Measurements from ENCODE around the gene DLG2. TPM values are rescaled to one million over a fixed set of nuclear protein-coding genes. Genes with fewer than 3 reads are reported as not detected.

DLG2 gene
- total and polyA plus RNA-seq, 9 of the 15 experiments (the other 6 are each of a cell fraction or from before 2014, with no cell fraction given) = 0.52 to 1.6 (median 0.95) TPM

GRCh38 chr11:84355911-84356310 is 1271.2 kb downstream of the DLG2 start:
- Histone ChIP-seq H2AFZ (ENCODE audit: low read depth, low read length) (no peak overlapping the region), H3K9me3 (replicated peaks; ENCODE audit: control insufficient read depth, insufficient read depth, low read depth, low read length) (no peaks in the 10 kb centered on the region), H3K4me2 (ENCODE audit: insufficient read depth, low read length) (no peak overlapping the region), H3K4me3 (no peak overlapping the region), H3K27me3 (ENCODE audit: control insufficient read depth in 2 of 2, insufficient read depth in 2 of 2, low read length in 2 of 2) (no peaks in the 10 kb centered on the region), H3K79me2 (ENCODE audit: control insufficient read depth, insufficient read depth, low read length) (no peaks in the 10 kb centered on the region), H3K9me1 (ENCODE audit: control insufficient read depth, insufficient read depth, low read length) (no peaks in the 10 kb centered on the region), H3K4me1 (replicated peaks in 1 of 2; ENCODE audit: control insufficient read depth in 2 of 2, insufficient read depth in 2 of 2, low read length in 2 of 2) (no peaks in the 10 kb centered on the region), H3K9ac (ENCODE audit: insufficient read depth in 1 of 2, low read depth in 2 of 2, low read length in 2 of 2) (no peak overlapping the region), H3K27ac (ENCODE audit: extremely low read depth, low read depth, low read length) (no peak overlapping the region), H4K20me1 (replicated peaks; ENCODE audit: control insufficient read depth, insufficient read depth, low read length) (no peaks in the 10 kb centered on the region), H3K36me3 (ENCODE audit: control insufficient read depth, insufficient read depth, low read length) (no peaks in the 10 kb centered on the region)
- no peak for FAIRE-seq
- no peak for ATAC-seq
- in situ Hi-C loops (cut with MboI) (no loop called here), intact Hi-C loops (cut with micrococcal nuclease) (no loop called here)
- ChIA-PET CTCF (ENCODE audit: low intra/inter-chr PET ratio) (no interaction called here), POLR2A (interaction anchor here (0.8 kb wide), 1 partner anchor 15 kb away, joined by 4 read pairs; no protein-coding TSS in a partner anchor)
- TF ChIP-seq ZNF717 (CRISPR knock-in tag; IDR thresholded peaks at IDR 0.05) = no peak
- TF ChIP-seq GTF3C2 (IDR thresholded peaks at IDR 0.05; ENCODE audit: borderline replicate concordance, extremely low read depth, insufficient read length) = no peak
- no peak for TF ChIP-seq CREB5 (CRISPR knock-in tag; IDR thresholded peaks at IDR 0.05)
- TF ChIP-seq NR4A1 (CRISPR knock-in tag; IDR thresholded peaks at IDR 0.05) = no peak
- no peak for TF ChIP-seq NR4A1 (tag; IDR thresholded peaks at IDR 0.05)
- TF ChIP-seq SOX6 (IDR thresholded peaks at IDR 0.05) = no peak
- TF ChIP-seq PHB (CRISPR knock-in tag; IDR thresholded peaks at IDR 0.05) = no peak
- no peak for TF ChIP-seq FOS (IDR thresholded peaks at IDR 0.05; ENCODE audit: extremely low read depth, insufficient read length)
- no peak for TF ChIP-seq PBX2 (CRISPR knock-in tag; IDR thresholded peaks at IDR 0.05; ENCODE audit: low read depth)
- TF ChIP-seq PBX2 (tag; conservative IDR thresholded peaks at IDR 0.05; ENCODE audit: low read depth) = no peak
- TF ChIP-seq CC2D1A (IDR thresholded peaks at IDR 0.05) = no peak
- no peak for TF ChIP-seq POLR2AphosphoS2 (IDR thresholded peaks at IDR 0.05; ENCODE audit: low read length)
- TF ChIP-seq ETV6 (IDR thresholded peaks at IDR 0.05; ENCODE audit: borderline replicate concordance in 1 of 2, low read depth in 2 of 2, low read length in 1 of 2) = no peak
- no peak for TF ChIP-seq ETV6 (CRISPR knock-in tag; IDR thresholded peaks at IDR 0.05; ENCODE audit: borderline replicate concordance)
- no peak for TF ChIP-seq ETS2 (tag; IDR thresholded peaks at IDR 0.05; ENCODE audit: borderline replicate concordance, poor library complexity, severe bottlenecking)
- no peak for TF ChIP-seq MEF2A (IDR thresholded peaks at IDR 0.05; ENCODE audit: control insufficient read depth, low read depth, low read length)
- DNase-seq (ENCODE audit: extremely low read depth in 1 of 4, low spot score in 3 of 4) = no peak
- no TSS peak for BruUV-seq (replicated peaks)

Measured in K562 (cell line).